ENCODE results near the gene MT1E.

MT1E gene

DNA sequence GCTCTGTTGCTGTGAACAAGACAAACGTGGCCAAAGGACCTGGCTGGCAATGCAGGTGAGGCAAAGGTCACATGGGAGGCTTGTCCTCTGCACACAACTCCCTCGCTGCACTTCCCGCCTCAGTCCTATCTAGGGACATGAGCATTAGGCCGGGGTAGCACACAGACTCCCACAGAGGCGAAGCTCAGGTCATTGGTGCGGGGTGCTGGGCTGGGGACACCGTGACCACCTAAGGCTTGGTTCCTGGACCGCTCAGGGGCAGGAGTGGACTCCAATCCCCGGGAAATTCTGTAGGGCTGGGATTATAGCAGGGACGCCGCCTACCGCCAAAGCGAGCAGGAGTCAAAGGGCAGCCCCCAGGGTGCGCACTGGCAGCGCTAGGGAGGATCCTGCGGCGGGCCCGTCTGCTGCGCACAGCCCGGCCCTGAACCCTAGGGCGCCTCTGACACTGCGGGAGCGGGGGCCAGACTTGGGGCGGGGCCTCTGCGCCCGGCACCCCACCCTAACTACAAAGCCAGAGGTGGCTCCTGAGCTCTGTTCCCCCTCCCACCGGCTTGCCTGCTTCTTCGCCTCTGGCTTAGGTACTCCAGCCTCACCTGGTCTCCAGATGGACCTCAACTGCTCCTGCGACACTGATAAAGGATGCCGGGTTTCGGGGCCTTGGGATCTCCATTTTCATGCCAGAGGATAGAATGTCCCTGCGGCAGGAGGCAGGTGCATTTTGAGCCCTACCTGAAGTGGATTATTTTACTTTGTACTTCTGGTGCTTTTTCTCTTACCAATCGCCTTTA, 22.3 kb downstream of the MT1E start:
- no peak for DNase-seq (ENCODE audit: low read depth)
- no peak overlapping the region for H3K4me3 ChIP-seq (ENCODE audit: low read length)
- TF ChIP-seq, protein P1, sequence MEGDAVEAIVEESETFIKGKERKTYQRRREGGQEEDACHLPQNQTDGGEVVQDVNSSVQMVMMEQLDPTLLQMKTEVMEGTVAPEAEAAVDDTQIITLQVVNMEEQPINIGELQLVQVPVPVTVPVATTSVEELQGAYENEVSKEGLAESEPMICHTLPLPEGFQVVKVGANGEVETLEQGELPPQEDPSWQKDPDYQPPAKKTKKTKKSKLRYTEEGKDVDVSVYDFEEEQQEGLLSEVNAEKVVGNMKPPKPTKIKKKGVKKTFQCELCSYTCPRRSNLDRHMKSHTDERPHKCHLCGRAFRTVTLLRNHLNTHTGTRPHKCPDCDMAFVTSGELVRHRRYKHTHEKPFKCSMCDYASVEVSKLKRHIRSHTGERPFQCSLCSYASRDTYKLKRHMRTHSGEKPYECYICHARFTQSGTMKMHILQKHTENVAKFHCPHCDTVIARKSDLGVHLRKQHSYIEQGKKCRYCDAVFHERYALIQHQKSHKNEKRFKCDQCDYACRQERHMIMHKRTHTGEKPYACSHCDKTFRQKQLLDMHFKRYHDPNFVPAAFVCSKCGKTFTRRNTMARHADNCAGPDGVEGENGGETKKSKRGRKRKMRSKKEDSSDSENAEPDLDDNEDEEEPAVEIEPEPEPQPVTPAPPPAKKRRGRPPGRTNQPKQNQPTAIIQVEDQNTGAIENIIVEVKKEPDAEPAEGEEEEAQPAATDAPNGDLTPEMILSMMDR (conservative IDR thresholded peaks at IDR 0.05; ENCODE audit: low read depth, low read length) = no peak

DNA sequence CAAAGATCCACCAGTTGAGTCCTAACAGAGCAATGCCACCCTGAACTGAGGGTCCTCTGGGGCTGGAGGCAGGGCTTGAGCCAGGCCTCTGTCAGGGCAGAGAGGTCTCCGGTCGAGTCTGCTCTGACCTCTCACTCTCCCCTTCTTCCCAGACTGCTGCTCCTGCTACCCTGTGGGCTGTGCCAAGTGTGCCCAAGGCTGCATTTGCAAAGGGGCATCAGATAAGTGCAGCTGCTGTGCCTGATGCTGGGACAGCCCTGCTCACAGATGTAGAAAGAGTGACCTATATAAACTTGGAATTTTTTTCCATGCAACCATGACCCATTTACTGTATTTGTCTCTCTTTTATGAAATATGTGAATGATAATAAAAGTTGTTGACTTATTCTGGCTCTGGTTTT, 23.7 kb downstream of the MT1E start:
- TF ChIP-seq, protein P1 (conservative IDR thresholded peaks at IDR 0.05; ENCODE audit: low read depth, low read length) = no peak
- DNase-seq (ENCODE audit: low read depth) = no peak
- no peak overlapping the region for H3K4me3 ChIP-seq (ENCODE audit: low read length)

DNA sequence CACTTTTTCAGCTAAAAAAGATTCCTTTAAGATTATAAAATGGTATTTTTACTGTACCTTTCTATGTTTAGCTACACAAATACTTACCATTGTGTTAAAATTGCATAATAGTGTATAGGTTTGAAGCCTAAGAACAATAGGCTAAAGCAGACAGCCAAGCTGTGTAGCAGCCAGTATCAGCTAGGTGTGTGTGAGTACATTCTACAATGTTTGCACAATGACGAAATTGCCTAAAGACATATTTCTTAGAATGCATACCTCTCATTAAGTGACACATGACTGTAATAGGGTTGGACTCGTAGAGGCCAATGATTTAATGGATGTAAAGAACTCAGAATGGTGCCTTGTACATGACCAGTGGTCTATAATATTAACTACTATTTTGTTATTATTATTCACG, 24.2 kb downstream of the MT1E start:
- no peak for DNase-seq (ENCODE audit: low read depth)
- TF ChIP-seq, protein P1 (conservative IDR thresholded peaks at IDR 0.05; ENCODE audit: low read depth, low read length) = no peak
- H3K4me3 ChIP-seq (ENCODE audit: low read length) = no peak overlapping the region

DNA sequence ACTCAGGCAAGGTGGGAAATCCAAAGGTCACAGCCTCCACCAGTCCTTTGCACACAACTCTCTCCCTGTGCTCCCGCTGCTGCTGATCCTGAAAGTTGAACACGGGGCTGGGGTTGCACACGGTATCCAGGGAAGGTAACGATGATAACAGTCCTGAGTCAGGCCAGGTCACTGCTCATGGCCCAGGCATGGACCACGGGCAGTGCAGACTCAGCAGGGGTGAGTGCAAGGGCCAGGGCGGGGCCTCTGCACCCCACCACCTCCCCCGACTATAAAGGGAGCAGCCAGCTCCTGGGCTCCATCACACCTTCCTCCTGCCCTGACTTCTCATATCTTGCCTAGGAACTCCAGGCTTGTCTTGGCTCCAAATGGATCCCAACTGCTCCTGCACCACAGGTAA, 26.0 kb downstream of the MT1E start, which contains the start of gene MT1B:
TSS of gene MT1B (plus strand) at position 301 of the 400 bp plus-strand sequence. CDS start at position 369, 68 bp downstream.
- TF ChIP-seq, protein P1 (conservative IDR thresholded peaks at IDR 0.05; ENCODE audit: low read depth, low read length) = no peak
- DNase-seq (ENCODE audit: low read depth) = no peak
- no peak within 1 kb of the TSS for H3K4me3 ChIP-seq (ENCODE audit: low read length)

DNA sequence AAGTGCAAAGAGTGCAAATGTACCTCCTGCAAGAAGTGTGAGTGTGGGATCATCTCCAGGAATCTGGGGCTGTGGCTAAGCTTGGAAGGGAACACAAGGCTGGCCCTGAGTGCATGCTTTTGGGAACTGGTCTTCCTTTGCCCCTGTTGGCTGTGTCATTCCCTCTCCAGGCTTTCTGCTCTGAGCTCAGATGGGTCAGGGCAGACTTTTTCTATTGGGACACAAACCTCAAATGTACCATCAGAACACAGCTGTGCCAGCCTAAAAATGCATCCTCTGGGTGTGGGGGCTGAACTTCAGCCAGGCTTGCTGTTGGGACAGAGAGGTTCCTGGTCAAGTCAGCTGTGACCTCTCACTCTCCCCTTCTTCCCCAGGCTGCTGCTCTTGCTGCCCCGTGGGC, 27.0 kb downstream of the MT1E start:
- H3K4me3 ChIP-seq (ENCODE audit: low read length) = no peak overlapping the region
- TF ChIP-seq, protein P1 (conservative IDR thresholded peaks at IDR 0.05; ENCODE audit: low read depth, low read length) = no peak
- DNase-seq (ENCODE audit: low read depth) = no peak

DNA sequence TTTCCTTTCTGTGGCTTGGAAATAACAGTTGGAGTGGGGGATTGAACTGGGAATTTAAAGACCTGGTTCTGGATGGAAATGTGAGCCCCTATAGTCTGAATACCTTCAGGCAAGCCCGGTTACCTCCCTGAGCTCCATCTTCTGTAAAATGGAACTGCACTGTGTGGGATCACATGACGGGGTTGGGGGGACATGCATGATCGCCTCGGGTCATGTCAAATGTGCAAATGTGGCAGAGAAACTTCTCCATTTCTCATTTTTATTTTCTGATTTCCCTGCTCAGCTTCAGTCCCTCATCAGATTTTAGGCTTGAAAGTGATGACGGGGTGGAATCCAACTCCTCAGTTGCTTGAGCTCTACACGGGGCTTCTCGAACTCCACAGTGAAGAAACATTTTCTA, 27.6 kb downstream of the MT1E start:
- no peak for DNase-seq (ENCODE audit: low read depth)
- no peak overlapping the region for H3K4me3 ChIP-seq (ENCODE audit: low read length)
- TF ChIP-seq, protein P1 (conservative IDR thresholded peaks at IDR 0.05; ENCODE audit: low read depth, low read length) = no peak

All from retinal pigment epithelial cell (primary cell).